GM12864 (cell line): Measurements from ENCODE around the gene TBL2.

Experiments used
- DNase-seq: peaks from one replicate; pipeline ENCODE4 v3.0.0-alpha.2; 2011; ENCODE audit warnings: low read depth
- H3K4me3 ChIP-seq: 2 replicates; pipeline ENCODE4 v1.5.1; 2011; ENCODE audit warnings: mild to moderate bottlenecking, low read depth, low read length, control low read depth
- TF ChIP-seq, protein P1 (sequence below): IDR thresholded peaks from 2 replicates; pipeline ENCODE4 v1.5.1; 2011; ENCODE audit warnings: low read depth, mild to moderate bottlenecking, moderate library complexity, low read length, control low read depth, inconsistent platforms; ENCODE audit errors: missing control alignments

The TBL2 gene

DNA sequence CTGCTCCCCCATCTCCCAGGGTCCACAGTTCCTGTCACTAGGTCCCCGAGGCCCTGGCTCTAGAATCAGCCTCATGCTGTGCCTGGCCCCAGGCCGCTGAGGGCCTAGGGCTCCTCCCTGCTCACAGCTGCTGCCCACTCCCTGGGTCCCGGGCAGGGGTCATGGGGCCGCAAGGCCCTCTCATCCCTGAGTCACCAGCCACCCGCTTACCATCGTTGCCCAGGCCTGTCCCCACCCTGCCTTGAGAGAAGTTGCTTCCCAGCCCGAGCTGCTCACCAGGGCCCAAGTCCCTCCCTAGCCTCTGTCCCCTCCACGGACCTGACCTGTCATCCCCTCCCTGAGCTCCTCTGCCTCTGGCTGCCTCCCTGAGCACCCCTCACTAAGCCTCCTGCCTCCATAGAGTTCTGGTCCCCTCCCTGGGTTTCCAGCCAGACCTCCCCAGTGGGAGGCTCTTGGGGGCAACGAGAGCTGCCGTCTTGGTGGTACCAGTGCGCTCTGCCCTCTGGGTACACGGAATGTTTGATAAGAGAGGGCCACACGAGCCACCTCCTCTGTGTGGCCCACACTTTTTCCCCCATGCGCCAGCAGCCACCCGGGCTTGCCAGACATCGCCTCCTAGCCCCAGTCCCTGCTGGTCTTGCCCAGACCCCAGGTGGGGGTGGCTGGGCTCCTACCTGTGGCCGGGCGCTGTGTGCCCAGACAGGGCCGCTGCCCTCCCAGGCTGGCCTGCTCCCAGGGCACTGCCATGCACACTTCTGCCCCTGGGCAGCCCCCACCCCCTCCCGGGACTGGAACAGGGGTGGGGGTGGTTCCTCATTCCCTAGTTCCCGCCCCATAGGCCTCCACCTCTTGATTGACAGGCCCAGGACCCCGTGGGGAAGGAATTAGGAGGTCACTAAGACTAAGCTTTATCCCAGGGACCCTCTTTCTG, 24.6 kb upstream of the TBL2 start:
- no peak for DNase-seq
- TF ChIP-seq, protein P1, sequence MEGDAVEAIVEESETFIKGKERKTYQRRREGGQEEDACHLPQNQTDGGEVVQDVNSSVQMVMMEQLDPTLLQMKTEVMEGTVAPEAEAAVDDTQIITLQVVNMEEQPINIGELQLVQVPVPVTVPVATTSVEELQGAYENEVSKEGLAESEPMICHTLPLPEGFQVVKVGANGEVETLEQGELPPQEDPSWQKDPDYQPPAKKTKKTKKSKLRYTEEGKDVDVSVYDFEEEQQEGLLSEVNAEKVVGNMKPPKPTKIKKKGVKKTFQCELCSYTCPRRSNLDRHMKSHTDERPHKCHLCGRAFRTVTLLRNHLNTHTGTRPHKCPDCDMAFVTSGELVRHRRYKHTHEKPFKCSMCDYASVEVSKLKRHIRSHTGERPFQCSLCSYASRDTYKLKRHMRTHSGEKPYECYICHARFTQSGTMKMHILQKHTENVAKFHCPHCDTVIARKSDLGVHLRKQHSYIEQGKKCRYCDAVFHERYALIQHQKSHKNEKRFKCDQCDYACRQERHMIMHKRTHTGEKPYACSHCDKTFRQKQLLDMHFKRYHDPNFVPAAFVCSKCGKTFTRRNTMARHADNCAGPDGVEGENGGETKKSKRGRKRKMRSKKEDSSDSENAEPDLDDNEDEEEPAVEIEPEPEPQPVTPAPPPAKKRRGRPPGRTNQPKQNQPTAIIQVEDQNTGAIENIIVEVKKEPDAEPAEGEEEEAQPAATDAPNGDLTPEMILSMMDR = no peak

DNA sequence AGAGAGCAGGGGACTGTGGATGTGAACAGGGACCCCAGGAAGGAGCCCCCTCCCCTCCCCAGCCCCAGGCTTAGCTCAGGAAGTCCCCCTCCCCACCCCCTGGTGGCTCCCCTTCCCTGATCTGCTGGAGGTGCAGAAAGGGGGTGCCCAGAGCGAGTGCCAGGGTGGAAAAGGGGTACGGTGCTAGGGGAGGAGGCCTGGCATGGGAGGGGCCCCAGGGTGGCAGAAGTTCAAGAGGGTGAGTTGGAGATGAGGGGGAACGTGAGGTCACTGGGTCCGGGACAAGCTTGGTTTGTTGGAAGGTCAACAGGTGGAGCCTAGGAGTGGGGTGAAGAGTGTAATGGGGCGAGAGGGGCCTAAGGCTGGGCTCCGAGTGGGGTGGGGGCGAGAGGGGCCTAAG, 21.5 kb upstream of the TBL2 start:
- H3K4me3 ChIP-seq = no peak overlapping the region
- TF ChIP-seq, protein P1 = no peak
- DNase-seq = no peak

More for the DNA sequence above, 24.6 kb upstream of the TBL2 start:
- no peak overlapping the region for H3K4me3 ChIP-seq

DNA sequence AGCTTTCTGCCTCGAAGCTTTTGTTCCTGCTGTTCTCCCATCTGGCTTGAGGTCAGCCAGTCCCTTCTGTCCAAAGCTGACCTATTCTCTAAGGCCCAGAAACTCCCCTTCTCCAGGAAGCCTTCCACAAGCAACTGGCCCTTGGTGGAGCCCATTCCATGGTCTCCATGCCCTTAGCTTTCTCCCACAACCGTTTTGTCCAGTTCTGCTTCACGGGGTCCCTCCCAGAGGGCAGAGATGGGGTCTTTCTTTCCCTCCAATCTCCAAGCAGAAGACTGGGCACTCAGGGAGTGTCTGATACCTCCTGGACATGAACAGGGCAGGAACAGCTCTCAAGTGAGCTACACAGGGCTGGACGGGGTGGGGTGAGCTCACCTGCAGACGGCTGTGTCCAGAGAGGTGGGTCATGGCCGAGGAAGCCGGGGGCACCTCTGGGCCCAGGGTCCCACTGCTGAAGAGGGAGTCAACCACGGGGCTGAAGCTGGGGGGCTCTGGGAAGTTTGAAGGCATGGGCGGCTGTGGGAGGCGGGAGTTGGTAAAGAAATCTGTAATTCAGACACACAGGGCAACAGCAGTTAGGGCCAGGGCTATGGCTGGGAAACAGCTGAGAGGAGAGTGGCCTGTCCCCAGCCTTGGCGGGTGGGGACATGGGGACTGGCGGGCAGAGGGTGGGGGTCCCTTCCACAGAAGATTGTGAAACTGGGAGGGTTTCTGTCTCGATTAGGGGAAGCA, 20.9 kb upstream of the TBL2 start:
- TF ChIP-seq, protein P1 = no peak
- H3K4me3 ChIP-seq = no peak overlapping the region
- DNase-seq = no peak

DNA sequence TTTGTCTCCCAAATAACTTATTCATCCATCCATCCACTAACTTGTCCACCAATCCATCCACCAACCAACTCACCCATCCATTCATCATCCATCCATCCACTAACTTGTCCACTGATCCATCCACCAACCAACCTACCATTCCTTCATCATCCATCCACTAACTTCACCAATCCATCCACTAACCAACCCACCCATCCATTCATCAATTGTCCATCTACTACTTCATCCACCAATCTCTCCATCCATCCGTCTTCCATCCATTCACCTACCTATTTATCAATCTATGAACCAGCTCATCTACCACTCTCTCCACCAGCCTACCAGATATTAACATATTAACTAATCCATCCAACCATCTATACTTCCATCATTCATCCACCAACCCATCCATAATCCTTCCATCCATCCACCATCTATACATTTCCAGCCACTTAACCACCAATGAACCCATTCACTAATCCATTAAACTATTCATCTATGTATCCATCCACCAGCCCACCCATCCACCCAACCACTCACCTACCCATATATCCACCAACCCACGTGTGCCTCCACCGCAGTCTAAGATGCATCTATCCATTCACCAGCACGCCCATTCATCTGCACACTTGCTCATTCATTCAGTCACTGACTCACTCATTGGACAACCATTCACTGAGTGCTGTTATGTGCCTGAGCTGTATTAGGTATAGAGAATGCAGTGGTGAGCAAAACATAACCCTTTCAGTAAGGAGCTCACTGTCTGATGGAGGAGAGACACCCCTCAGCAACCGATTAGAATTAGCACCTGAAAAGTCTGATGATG, 19.8 kb upstream of the TBL2 start:
- TF ChIP-seq, protein P1 = no peak
- no peak overlapping the region for H3K4me3 ChIP-seq
- no peak for DNase-seq

DNA sequence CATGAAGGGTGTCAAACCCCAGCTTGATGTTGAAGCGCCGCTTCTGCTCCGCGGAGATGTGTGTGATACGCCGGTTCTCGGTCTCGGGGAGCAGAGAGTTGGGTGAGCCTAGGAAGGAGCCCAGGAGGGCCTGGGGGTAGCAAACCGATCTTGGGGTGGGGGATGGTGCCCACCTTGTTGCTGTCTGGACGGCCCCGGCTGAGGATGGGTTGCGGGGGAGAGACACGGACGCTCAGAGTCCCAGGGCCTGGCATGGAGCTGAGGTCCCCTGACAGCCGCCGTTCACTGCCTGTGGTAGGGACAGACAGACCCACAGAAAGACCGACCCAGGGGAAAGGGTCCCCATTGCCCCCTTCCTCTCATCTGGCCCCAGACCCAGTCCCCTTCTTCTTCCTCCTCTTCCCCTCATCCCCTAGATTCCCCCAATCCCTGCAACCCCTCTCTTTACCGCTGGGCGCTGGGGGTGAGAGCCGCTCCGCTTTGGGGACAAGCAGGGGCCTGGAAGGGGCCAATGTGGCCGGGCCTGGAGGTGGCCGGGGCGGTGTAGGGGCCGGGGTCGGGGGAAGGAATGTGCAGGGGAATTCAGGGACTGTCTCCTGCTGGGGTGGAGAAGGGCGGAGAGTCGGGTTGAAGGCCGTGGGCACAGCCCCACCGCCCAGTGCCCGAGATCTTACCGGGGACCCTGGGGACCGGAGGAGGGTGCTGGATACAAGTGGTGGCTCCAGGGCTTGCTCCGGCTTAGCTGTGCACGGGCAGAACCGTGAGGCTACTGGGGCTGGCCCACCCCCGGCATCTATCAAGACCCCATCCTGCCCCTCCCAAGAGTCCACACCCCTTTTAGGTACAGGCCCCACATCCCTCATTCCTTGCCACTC, 18.0 kb upstream of the TBL2 start:
- DNase-seq = no peak
- TF ChIP-seq, protein P1 = no peak
- H3K4me3 ChIP-seq = no peak overlapping the region

DNA sequence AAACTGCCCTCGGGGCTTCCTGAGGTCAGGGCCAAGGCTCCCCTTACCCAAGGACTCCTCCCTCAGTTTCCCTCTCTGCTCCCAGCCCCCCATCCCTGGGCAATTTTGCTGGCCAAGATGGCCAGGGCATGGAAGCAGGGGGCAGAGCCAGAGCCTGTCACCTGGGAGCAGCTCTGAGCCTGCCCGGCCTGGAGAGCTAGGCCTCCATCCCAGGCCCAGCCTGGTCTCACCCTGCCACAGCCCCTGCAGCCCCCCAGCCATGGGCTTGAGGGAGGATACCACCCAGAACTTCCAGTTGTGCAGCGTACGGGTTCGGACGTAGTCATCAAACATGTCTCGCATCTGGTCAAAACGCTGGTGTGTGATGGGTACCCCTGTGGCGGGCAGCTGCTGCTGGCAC, 17.0 kb upstream of the TBL2 start:
- DNase-seq = no peak
- H3K4me3 ChIP-seq = no peak overlapping the region
- TF ChIP-seq, protein P1 = no peak
